GM19239 (cell line): ENCODE data around the gene TSACC.

Source experiments
- DNase-seq: peaks from one replicate; pipeline ENCODE4 v3.0.0; 2011; ENCODE audit warnings: low spot score; ENCODE audit not compliant: insufficient read length
- FAIRE-seq: peaks from 2 replicates; lab custom pipeline; 2011; peaks lifted over from hg19 to GRCh38; lab: Jason Lieb, UNC

Gene TSACC

GRCh38 chr1:156390469-156391365 lies 52.4 kb downstream of the TSACC start:
- FAIRE-seq (no peak), DNase-seq (no peak)

GRCh38 chr1:156391366-156391677 lies 53.0 kb downstream of the TSACC start:
- FAIRE-seq (no peak), DNase-seq (no peak)

GRCh38 chr1:156391701-156392100 lies 53.4 kb downstream of the TSACC start:
- no peak for FAIRE-seq

GRCh38 chr1:156392452-156392853 lies 54.1 kb downstream of the TSACC start:
- DNase-seq (no peak), FAIRE-seq (no peak)

More at GRCh38 chr1:156391701-156392100, 53.4 kb downstream of the TSACC start:
- DNase-seq = no peak

- FAIRE-seq (no peak), DNase-seq (no peak)
Measured at GRCh38 chr1:156393095-156393494, 54.8 kb downstream of the TSACC start.

GRCh38 chr1:156394082-156394481 lies 55.8 kb downstream of the TSACC start:
- FAIRE-seq (no peak), DNase-seq (no peak)

GRCh38 chr1:156394835-156395461 lies 56.6 kb downstream of the TSACC start:
- FAIRE-seq = no peak

More at GRCh38 chr1:156394835-156395461, 56.6 kb downstream of the TSACC start:
- no peak for DNase-seq
